ENCODE results near the gene TRNAU1AP. TPM values are rescaled to one million over a fixed set of nuclear protein-coding genes. Genes with fewer than 3 reads are reported as not detected.

TRNAU1AP gene
- total and polyA plus RNA-seq, 10 of the 15 experiments (the other 5 are each of a cell fraction or from before 2014, with no cell fraction given): 24.3 to 67.0 (median 31.8) TPM

DNA sequence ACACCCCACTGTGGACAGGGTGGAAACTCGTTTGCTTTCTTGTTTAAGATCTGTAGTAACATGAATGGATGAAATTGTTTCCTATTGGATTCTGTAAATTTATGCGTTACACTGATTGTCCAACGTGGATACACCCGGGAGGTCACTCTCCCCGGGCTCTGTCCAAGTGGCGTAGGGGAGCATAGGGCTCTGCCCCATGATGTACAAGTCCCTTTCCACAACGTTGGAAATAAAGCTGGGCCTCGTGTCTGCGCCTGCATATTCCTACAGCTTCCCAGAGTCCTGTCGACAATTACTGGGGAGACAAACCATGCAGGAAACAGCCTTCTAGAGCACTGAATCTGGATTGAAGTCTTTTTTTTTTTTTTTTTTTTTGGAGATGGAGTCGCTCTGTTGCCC is 45.6 kb upstream of the TRNAU1AP start:
- ChIA-PET RAD21 (ENCODE audit: unreplicated experiment) (interaction anchor here (0.7 to 3.8 kb wide), 4 partner anchors 46 to 139 kb away, joined by 3 to 16 read pairs (median 4); partner anchors contain the start of gene TRNAU1AP), CTCF (interaction anchor here (0.6 to 8.9 kb wide), 4 partner anchors 96 to 258 kb away, joined by 3 to 58 read pairs (median 10); no protein-coding TSS in a partner anchor), POLR2A (interaction anchor here (0.5 to 8.7 kb wide), 9 partner anchors 9 to 679 kb away, joined by 3 to 81 read pairs (median 5); no protein-coding TSS in a partner anchor), SMC1A (ENCODE audit: uncharacterized antibody, unreplicated experiment) (interaction anchor here (0.6 to 4.0 kb wide), 4 partner anchors 73 to 259 kb away, joined by 3 to 28 read pairs (median 5); no protein-coding TSS in a partner anchor)
- Histone ChIP-seq H3K9me3 (replicated peaks; ENCODE audit: control insufficient read depth, insufficient read depth, low read length) (no peaks in the 10 kb centered on the region; the same call in 2 of the 3 replicates), H3K9ac (ENCODE audit: control insufficient read depth, insufficient read depth, low read length) (peak overlapping the region; percentile 100), H3K4me1 (ENCODE audit: control insufficient read depth, insufficient read depth, low read length) (peaks cover 10% of the 10 kb centered on the region), H3K4me3 (peak overlapping the region; percentile 84), H3K79me2 (ENCODE audit: control insufficient read depth, insufficient read depth, low read length) (peaks cover 58% of the 10 kb centered on the region), H3K27me3 (replicated peaks in 1 of 2; ENCODE audit: control insufficient read depth in 2 of 2, insufficient read depth in 2 of 2, low read length in 1 of 2) (no peaks in the 10 kb centered on the region), H3K4me2 (ENCODE audit: control insufficient read depth, insufficient read depth) (peak overlapping the region; percentile 94), H3K27ac (ENCODE audit: control insufficient read depth, insufficient read depth) (peak overlapping the region; percentile 94), H4K20me1 (ENCODE audit: control insufficient read depth, insufficient read depth) (peaks cover 5% of the 10 kb centered on the region), H2AFZ (ENCODE audit: control insufficient read depth, low read depth, low read length) (no peak overlapping the region), H3K36me3 (ENCODE audit: control insufficient read depth in 2 of 2, insufficient read depth in 2 of 2, low read length in 1 of 2) (peaks cover 19 to 33% of the 10 kb centered on the region in 2 experiments)
- in situ Hi-C loops (cut with MboI): no loop called here
- no peak for ATAC-seq
- WGBS (ENCODE audit: insufficient coverage, insufficient replicate concordance, low lambda C conversion rate, missing lambda C conversion rate): 2% methylated on average over 11 of the region's 11 CpGs
- FAIRE-seq: no peak
- intact Hi-C loops (cut with micrococcal nuclease; ENCODE audit: unreplicated experiment): no loop called here
- DNase-seq (ENCODE audit: low read depth, low spot score): no peak
- no TSS peak for BruUV-seq (replicated peaks)
- peak; percentile 62; the same call in 1 of the 2 replicates for TF ChIP-seq POLR2AphosphoS2 (IDR thresholded peaks at IDR 0.05; ENCODE audit: low read depth, low read length)
- TF ChIP-seq, protein P1, sequence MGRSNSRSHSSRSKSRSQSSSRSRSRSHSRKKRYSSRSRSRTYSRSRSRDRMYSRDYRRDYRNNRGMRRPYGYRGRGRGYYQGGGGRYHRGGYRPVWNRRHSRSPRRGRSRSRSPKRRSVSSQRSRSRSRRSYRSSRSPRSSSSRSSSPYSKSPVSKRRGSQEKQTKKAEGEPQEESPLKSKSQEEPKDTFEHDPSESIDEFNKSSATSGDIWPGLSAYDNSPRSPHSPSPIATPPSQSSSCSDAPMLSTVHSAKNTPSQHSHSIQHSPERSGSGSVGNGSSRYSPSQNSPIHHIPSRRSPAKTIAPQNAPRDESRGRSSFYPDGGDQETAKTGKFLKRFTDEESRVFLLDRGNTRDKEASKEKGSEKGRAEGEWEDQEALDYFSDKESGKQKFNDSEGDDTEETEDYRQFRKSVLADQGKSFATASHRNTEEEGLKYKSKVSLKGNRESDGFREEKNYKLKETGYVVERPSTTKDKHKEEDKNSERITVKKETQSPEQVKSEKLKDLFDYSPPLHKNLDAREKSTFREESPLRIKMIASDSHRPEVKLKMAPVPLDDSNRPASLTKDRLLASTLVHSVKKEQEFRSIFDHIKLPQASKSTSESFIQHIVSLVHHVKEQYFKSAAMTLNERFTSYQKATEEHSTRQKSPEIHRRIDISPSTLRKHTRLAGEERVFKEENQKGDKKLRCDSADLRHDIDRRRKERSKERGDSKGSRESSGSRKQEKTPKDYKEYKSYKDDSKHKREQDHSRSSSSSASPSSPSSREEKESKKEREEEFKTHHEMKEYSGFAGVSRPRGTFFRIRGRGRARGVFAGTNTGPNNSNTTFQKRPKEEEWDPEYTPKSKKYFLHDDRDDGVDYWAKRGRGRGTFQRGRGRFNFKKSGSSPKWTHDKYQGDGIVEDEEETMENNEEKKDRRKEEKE (IDR thresholded peaks at IDR 0.05): no peak
- TF ChIP-seq, protein P2, sequence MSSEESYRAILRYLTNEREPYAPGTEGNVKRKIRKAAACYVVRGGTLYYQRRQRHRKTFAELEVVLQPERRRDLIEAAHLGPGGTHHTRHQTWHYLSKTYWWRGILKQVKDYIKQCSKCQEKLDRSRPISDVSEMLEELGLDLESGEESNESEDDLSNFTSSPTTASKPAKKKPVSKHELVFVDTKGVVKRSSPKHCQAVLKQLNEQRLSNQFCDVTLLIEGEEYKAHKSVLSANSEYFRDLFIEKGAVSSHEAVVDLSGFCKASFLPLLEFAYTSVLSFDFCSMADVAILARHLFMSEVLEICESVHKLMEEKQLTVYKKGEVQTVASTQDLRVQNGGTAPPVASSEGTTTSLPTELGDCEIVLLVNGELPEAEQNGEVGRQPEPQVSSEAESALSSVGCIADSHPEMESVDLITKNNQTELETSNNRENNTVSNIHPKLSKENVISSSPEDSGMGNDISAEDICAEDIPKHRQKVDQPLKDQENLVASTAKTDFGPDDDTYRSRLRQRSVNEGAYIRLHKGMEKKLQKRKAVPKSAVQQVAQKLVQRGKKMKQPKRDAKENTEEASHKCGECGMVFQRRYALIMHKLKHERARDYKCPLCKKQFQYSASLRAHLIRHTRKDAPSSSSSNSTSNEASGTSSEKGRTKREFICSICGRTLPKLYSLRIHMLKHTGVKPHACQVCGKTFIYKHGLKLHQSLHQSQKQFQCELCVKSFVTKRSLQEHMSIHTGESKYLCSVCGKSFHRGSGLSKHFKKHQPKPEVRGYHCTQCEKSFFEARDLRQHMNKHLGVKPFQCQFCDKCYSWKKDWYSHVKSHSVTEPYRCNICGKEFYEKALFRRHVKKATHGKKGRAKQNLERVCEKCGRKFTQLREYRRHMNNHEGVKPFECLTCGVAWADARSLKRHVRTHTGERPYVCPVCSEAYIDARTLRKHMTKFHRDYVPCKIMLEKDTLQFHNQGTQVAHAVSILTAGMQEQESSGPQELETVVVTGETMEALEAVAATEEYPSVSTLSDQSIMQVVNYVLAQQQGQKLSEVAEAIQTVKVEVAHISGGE (CRISPR knock-in tag; IDR thresholded peaks at IDR 0.05): no peak
- TF ChIP-seq POLR2AphosphoS5 (IDR thresholded peaks at IDR 0.05; ENCODE audit: low read length): peak; percentile 74
- TF ChIP-seq, protein P3, sequence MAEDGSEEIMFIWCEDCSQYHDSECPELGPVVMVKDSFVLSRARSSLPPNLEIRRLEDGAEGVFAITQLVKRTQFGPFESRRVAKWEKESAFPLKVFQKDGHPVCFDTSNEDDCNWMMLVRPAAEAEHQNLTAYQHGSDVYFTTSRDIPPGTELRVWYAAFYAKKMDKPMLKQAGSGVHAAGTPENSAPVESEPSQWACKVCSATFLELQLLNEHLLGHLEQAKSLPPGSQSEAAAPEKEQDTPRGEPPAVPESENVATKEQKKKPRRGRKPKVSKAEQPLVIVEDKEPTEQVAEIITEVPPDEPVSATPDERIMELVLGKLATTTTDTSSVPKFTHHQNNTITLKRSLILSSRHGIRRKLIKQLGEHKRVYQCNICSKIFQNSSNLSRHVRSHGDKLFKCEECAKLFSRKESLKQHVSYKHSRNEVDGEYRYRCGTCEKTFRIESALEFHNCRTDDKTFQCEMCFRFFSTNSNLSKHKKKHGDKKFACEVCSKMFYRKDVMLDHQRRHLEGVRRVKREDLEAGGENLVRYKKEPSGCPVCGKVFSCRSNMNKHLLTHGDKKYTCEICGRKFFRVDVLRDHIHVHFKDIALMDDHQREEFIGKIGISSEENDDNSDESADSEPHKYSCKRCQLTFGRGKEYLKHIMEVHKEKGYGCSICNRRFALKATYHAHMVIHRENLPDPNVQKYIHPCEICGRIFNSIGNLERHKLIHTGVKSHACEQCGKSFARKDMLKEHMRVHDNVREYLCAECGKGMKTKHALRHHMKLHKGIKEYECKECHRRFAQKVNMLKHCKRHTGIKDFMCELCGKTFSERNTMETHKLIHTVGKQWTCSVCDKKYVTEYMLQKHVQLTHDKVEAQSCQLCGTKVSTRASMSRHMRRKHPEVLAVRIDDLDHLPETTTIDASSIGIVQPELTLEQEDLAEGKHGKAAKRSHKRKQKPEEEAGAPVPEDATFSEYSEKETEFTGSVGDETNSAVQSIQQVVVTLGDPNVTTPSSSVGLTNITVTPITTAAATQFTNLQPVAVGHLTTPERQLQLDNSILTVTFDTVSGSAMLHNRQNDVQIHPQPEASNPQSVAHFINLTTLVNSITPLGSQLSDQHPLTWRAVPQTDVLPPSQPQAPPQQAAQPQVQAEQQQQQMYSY (CRISPR knock-in tag; IDR thresholded peaks at IDR 0.05): peak; percentile 52; the same call in 1 of the 2 replicates
- TF ChIP-seq, protein P4, sequence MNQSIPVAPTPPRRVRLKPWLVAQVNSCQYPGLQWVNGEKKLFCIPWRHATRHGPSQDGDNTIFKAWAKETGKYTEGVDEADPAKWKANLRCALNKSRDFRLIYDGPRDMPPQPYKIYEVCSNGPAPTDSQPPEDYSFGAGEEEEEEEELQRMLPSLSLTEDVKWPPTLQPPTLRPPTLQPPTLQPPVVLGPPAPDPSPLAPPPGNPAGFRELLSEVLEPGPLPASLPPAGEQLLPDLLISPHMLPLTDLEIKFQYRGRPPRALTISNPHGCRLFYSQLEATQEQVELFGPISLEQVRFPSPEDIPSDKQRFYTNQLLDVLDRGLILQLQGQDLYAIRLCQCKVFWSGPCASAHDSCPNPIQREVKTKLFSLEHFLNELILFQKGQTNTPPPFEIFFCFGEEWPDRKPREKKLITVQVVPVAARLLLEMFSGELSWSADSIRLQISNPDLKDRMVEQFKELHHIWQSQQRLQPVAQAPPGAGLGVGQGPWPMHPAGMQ (IDR thresholded peaks at IDR 0.05; ENCODE audit: borderline replicate concordance): no peak
- TF ChIP-seq, protein P5, sequence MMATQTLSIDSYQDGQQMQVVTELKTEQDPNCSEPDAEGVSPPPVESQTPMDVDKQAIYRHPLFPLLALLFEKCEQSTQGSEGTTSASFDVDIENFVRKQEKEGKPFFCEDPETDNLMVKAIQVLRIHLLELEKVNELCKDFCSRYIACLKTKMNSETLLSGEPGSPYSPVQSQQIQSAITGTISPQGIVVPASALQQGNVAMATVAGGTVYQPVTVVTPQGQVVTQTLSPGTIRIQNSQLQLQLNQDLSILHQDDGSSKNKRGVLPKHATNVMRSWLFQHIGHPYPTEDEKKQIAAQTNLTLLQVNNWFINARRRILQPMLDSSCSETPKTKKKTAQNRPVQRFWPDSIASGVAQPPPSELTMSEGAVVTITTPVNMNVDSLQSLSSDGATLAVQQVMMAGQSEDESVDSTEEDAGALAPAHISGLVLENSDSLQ (IDR thresholded peaks at IDR 0.05): no peak
- TF ChIP-seq SIN3A (IDR thresholded peaks at IDR 0.05; ENCODE audit: low read depth, low read length): peak; percentile 13; the same call in 1 of the 2 replicates
- TF ChIP-seq PAX5 (IDR thresholded peaks at IDR 0.05; ENCODE audit: borderline replicate concordance, low read depth, low read length): no peak
- TF ChIP-seq MTA3 (IDR thresholded peaks at IDR 0.05; ENCODE audit: borderline replicate concordance, low read length): peak; percentile 5; the same call in 1 of the 2 replicates

All from GM12878 (cell line).